Hematopoietic multipotent progenitor cell treated with erythropoietin and hydrocortisone succinate and interleukin-3 and kit ligand, for 6 days (in vitro differentiated cells): Measurements from ENCODE around the gene PSMB3.

Experiments used
- DNase-seq: peaks from one replicate; pipeline ENCODE4 v3.0.0-alpha.2; 2015

Gene PSMB3

DNA sequence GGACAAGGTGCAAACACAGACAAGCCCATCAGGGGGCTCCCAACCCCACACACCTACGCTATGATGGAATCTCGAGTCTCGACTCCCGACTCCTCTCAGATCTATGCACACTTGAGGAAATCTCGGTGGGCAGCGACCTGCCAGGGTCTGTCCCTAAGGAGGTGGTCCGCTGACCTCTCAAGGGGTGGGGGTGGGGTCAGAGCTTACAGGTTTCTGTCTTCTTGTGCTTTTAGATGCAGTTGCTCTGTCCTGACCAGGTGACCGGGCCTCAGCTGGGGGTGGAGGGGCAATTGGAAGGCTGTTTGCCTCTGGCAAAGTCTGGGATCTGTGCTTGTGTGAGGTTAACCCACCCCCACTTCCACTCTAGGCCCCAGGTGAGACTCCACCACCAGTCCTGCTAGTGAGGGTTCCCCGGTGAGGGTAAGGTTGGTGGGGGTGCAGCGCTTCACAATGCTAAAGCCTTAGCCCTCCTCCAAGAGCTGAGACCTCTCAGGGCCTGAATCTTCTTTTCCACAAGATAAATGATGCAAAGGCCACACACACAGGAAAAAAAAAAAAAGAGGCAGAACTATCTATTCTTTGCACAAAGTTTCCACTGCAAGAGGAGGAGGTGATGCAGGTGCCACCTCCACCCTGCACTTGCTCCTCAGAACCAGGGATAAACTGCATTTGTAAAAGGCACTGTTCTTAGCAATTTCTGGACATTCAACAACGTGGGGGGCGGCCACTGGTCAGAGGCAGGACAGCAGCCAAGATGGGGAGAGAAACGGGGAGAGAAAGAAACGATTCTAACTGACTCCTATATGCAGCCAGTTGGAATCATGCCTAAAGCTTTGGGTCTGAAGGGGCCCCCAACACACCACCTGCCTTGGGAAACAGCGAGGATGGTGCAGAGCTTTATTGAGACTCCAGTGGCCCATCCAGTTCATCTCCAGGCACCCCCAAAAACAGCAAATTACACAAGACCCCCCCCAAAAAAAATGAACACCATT lies 18.3 kb upstream of the PSMB3 start:
- peak; percentile 45 for DNase-seq

DNA sequence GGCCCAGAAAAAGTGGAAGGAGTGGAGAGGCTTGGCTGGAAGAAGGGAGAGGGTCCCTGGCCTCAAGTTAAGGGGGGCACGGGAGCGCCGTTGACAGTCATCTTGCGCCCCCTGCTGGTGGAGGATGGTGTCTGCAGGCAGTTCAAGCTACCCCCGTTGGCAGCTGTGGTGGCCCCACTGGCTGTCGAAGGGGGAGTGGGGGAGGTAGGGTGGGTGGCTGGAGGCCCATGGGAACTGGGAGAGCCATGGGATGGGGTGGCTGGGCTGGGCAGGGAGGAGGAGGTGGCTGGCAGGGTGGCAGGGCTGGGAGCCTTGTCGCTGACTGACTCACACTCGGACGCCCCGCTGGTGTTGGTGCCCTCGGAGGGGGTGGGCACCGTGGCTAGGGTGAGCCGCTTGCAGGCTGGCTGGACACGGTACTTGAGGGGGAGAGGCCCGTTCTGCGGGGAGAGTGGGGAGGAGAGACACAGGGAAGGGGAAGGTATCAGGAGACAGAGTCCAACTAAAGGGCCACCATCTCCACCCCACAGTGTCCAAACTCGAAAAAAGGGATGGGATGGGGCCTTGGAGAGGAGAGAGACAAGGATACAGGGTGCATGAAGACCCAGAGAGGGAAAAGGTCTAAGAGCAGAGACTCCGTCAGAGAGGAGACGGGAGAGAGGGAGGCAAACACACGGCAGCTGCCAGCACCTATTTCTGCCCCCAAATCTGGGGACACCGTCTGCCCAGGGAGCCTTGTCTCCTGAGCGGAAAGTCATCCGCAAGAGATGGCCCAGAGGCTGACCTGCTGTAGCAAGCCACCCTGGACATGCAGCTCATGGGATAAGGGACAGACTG lies 17.2 kb upstream of the PSMB3 start:
- DNase-seq = peak; percentile 75

DNA sequence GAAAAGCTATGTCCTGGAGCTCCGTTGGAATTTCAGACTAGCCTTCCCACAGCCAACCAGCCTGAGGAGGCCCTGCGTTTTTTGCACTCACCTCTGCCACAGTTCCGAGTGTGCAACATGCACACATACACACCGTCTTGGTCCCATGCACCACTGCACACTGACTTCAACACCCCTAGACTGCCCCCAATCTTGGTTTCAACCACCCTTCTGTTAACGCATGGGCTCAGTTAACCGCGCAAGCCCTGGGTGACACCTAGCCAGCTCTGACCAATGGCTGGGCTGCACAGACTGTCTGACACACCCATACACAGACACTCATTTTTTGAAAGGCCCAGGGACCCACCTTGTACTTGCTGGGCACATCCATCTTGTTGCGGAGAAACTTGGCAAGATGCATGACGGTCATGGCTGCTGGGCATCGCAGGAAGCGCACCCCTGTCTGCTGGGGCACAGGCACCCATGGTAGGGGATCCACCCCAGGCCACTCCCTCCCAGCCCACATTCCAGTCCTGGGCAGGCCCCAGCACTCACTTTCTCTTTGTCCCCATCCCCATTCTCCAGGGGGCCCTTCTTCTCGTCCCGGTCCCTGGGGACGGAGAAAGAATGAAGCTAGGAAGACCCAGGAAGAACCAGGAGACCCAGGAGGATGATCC lies 14.4 kb upstream of the PSMB3 start:
- DNase-seq = no peak

GRCh38 chr17:38738686-38739085 lies 13.9 kb upstream of the PSMB3 start:
- no peak for DNase-seq

DNA sequence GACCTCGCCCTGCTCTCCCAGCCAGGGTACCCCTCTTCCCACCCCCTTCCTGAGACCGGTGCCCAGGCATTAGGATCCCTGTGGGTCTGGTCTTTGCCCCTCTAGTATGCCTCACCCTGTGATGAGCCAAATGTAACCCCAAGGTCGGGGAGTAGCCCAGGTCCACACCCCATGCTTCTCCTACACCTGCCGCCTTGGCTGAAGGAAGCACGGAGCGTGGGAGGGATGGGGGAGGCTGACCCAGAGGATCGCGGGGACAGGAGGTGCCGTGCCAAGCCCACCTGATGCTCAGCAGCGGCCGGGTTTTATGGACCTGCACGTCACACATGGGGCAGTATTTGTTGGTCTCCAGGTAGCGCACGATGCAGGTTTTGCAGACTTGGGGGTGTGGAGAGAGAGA lies 13.2 kb upstream of the PSMB3 start:
- no peak for DNase-seq

DNA sequence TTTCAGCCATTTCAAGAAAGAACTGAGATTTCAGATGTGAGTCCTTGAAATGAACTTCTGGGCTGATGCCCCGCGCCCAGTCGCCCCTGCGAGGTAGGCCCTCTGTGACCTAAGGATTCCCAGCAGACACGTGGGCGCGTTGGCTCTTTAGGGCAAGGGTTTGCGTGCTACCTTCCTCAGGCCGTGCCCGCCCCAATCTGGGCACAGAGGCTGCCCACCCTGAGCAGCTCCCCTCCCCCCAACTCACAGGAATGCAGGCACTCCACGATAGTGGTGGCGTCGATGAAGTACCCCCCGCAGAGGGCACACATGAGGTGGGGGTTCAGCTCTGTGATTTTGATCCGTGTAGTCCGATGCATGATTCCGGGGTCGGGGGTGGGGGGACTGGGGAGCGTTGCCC lies 12.5 kb upstream of the PSMB3 start:
- DNase-seq = no peak

DNA sequence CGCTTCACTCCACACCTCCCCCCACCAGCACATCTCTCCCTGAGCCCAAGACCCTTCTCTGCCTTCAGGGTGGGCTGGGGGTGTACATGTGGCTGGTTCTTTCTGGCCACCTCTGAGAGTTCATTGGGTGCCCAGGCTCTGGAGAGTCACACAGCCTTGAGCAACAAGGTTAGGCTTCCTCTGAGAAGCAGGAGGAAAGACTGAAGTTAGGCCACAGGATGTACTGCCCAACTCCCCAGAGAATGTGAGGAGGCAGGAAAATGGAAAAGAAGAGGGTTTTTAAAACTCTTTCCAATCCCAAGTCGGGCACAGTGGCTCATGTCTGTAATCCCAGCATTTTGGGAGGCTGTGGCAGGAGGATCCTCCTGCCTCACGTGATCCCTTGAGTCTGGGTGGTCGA lies 11.7 kb upstream of the PSMB3 start:
- no peak for DNase-seq

- no peak for DNase-seq
Measured at GRCh38 chr17:38741461-38741860, 11.1 kb upstream of the PSMB3 start.

- DNase-seq = no peak
Measured at GRCh38 chr17:38741921-38742410, 10.6 kb upstream of the PSMB3 start.

- no peak for DNase-seq
Measured at GRCh38 chr17:38742411-38743308, 9.9 kb upstream of the PSMB3 start.

GRCh38 chr17:38743556-38744171 lies 8.9 kb upstream of the PSMB3 start:
- DNase-seq = no peak

DNA sequence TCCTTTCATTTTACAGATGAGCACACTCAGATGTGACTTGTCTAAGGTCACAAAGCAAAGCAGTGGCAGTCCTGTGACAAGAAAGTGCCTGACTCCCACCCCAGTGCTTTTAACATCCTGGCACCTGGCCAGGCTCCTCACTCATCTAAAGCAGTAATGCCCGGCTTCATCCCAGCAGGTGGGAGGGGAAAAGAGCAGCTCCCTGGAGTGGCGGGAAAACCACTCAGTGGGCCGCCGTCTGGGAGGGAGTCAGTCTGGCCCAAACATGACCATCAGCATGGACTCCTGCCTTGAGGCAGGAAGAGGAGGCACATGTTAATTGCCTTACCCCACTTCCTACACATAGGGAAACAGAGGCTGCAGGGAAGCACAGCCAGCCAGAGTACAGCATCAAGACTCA lies 7.0 kb upstream of the PSMB3 start:
- DNase-seq = no peak

DNA sequence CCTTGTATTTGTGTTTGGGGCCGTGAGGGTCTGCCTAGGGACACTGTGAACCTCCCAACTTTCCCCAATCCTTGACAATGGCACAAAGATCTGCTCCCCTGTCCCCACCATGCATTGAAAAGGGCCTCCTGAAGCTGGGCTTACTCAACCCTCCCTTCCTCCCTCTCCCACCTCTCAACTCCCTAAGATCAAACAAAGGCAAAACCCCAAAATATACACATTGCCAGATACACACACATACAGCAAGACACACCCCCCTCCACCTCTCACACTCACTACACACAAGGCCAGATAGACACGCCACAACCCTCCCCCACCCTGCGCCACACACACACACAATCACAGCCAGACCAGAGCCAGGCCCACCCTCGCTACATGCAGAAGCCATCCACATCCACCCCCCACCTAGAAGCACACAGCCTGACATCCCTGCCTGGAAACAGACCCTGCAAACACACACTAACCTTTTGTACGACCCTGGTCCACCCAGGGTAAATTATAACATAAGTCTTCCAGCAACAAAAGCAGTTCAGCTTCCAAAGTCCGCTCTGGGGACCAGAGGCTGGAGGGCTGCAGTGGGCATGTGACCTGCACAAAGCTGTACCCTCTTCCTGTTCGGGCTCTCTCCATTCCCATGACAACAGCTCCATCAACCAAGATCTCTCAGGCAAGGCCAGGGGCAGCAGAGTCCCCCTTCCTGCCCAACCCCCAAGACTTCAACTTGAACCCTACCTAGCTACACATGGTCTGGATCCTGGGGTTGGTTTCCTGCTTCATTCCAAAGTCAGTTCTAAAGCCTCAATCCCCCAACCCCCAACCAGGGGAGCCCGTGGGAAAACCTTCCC lies 6.3 kb upstream of the PSMB3 start:
- DNase-seq = no peak

- DNase-seq = no peak
Measured at GRCh38 chr17:38746849-38747462, 5.6 kb upstream of the PSMB3 start.

- DNase-seq = no peak
Measured at GRCh38 chr17:38747463-38748148, 4.9 kb upstream of the PSMB3 start.

DNA sequence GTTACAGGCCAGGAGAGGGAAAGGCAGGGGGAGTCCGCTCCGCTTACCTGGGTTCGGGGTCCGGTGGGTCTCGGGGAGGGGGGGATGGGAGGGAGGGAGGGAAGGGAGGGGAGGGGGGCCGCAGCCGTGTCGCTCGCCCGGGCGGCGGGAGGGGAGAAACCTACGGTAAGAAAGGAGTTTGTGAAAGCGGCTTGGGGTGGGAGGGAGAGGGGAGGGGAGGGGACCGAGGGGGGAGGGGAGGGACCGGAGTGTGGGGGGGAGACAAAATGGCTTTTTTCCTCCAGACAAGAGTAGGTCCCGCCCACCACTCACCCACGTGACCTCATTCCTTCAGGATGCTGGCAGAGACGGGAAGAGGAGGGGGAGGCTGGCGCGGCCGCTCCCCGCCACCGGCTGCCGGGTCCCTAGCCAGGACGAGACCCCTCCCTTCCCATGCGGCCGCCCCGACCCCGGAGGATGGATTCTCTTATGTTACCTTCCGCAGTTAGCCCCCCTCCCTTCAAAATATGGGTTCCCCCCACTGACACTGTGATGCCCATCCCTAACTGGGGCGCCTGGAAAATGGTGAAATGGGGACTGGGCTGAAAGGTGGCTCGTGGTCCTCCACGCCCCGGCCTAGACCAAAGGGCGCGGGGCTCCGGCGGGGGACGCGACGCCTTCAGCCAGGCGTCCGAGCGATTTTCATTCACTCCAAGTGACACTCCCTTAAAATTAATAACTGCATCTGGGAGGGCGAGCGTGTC lies 4.2 kb upstream of the PSMB3 start, which contains the start of gene PCGF2:
Gene PCGF2, minus strand, starts transcription at position 188 of the 743 bp plus-strand sequence. CDS start 7,934 bp downstream, outside the sequence.
- DNase-seq = no peak

DNA sequence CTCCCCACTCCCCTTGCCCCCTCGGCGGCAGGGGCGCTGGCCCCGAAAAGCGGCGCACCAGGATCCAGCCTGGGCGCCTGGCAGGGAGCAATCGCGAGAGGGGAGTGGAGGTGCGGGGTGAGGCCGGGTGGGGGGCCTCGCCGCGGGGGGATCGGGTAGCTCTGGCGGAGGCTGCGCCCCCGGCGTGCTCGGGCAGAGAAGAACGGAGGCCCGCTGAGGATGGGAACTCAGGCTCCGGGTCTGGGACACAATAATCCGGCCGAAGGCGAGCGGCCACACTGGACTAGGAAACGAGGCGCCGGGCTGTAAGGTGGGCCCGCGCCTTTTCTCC lies 3.7 kb upstream of the PSMB3 start:
- no peak for DNase-seq

- DNase-seq = peak; percentile 48
Measured at GRCh38 chr17:38749223-38750043, 3.1 kb upstream of the PSMB3 start.
